Effector memory CD4-positive, alpha-beta T cell (primary cell): ENCODE measurements around the gene EPHA10.

Source experiments
- DNase-seq, 3 donors: peaks; one replicate each; pipeline ENCODE4 v3.0.0-alpha.2; 2020
- H3K27ac ChIP-seq: 2 replicates; pipeline ENCODE4 v1.7.0; 2013; ENCODE audit warnings: mild to moderate bottlenecking, low read length, moderate library complexity; ENCODE audit not compliant: insufficient read depth, poor library complexity, severe bottlenecking
- H3K27me3 ChIP-seq: replicated peaks from 2 replicates; pipeline ENCODE4 v1.7.0; 2013; ENCODE audit warnings: mild to moderate bottlenecking, low read length; ENCODE audit not compliant: insufficient read depth, control insufficient read depth, poor library complexity, severe bottlenecking
- H3K36me3 ChIP-seq: 2 replicates; pipeline ENCODE4 v1.7.0; 2013; ENCODE audit warnings: mild to moderate bottlenecking, low read length, moderate library complexity; ENCODE audit not compliant: control insufficient read depth, insufficient read depth
- H3K4me1 ChIP-seq: 2 replicates; pipeline ENCODE4 v1.7.0; 2013; ENCODE audit warnings: low read length, mild to moderate bottlenecking; ENCODE audit not compliant: control insufficient read depth, insufficient read depth, poor library complexity, severe bottlenecking
- H3K4me3 ChIP-seq: 2 replicates; pipeline ENCODE4 v1.7.0; 2013; ENCODE audit warnings: low read length, low read depth, mild to moderate bottlenecking; ENCODE audit not compliant: insufficient read depth, poor library complexity, severe bottlenecking
- H3K9me3 ChIP-seq: 2 replicates; pipeline ENCODE4 v1.7.0; 2013; ENCODE audit warnings: mild to moderate bottlenecking, low read length, moderate library complexity; ENCODE audit not compliant: control insufficient read depth

Gene EPHA10

DNA sequence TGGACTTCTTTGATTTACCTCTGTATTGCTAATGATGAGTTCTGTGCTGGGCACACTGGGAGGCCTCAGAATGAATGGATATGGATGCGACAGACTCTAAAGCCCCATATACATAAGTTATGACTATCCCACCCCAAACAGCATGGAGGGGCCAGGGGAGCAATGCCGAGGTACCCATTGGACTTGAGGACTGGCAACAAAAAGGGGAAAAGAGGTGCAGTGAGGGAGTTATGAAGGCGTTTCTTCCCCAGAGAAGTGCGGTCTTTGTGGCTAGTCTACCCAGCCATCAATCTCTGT is 87.8 kb downstream of the EPHA10 start:
- Histone ChIP-seq H3K9me3 (no peaks in the 10 kb centered on the region), H3K36me3 (peaks cover 3% of the 10 kb centered on the region), H3K4me3 (no peak overlapping the region), H3K27ac (no peak overlapping the region), H3K27me3 (no peaks in the 10 kb centered on the region), H3K4me1 (peaks cover 23% of the 10 kb centered on the region)
- no peak for DNase-seq

DNA sequence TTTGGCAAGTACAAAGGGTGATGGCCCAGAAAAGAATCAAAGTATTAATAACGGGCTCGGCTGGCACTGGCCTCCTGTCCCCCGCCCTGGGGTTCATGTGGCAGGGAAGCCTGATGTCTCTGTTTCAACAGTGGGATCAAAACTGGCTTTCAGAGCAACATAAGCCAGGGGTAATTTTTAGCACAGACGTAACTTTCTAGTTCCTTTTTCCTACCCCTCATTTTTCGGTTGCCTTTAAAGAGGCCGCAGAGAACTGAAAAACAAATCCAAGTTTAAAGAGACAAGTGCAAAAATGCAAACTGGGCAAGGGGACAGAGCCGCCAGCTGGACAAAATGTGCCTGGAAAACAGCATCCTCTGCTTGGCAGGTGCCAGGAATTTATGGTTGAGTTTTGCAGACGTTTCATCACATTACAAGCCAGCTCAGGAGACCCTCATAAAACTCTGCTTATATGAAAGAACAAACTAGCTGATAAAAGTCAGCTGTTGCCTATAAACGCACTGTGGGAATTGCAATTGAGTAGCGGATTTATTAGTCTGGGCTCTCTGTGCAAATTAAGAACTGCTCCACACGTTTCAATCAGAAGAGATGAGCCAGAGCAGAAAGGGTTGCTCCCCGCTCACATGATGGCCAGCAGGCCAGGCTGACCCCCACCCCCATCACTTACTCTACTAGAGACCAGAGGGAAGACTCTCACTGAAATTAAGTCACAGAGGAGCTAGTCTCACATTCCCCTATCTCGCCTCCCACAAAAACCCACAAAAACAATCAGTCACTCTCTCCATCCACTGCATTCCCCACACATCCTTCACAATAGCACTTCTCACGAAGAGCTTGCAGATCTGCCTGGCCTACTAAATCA is 88.4 kb downstream of the EPHA10 start:
- no peak overlapping the region for H3K27ac ChIP-seq
- H3K9me3 ChIP-seq, result no peaks in the 10 kb centered on the region
- no peak overlapping the region for H3K4me3 ChIP-seq
- no peaks in the 10 kb centered on the region for H3K27me3 ChIP-seq
- peaks cover 23% of the 10 kb centered on the region for H3K4me1 ChIP-seq
- no peak for DNase-seq
- H3K36me3 ChIP-seq, result peaks cover 3% of the 10 kb centered on the region

DNA sequence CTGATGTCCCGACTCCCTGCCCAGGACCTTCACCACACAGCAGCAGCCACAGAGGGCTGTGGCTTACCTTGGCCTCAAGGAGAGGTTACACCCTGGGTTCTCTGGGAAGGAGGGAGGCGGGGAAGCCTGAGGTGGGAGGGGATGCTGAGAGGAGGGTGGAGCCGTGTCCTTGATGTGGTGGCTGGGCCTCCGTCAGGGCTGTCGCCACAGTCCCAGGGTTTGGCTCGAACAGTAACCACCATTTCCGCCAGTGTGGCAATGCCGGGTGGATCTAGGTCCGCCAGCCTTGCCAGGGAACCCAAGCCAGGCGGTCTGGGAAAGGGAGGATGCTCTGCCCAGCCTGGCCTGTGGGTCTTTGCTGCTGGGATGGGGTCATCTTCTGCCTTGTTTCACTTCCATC is 91.0 kb downstream of the EPHA10 start:
- peak; percentile 66 to 74 (median 68) for DNase-seq
- no peak overlapping the region for H3K27ac ChIP-seq

DNA sequence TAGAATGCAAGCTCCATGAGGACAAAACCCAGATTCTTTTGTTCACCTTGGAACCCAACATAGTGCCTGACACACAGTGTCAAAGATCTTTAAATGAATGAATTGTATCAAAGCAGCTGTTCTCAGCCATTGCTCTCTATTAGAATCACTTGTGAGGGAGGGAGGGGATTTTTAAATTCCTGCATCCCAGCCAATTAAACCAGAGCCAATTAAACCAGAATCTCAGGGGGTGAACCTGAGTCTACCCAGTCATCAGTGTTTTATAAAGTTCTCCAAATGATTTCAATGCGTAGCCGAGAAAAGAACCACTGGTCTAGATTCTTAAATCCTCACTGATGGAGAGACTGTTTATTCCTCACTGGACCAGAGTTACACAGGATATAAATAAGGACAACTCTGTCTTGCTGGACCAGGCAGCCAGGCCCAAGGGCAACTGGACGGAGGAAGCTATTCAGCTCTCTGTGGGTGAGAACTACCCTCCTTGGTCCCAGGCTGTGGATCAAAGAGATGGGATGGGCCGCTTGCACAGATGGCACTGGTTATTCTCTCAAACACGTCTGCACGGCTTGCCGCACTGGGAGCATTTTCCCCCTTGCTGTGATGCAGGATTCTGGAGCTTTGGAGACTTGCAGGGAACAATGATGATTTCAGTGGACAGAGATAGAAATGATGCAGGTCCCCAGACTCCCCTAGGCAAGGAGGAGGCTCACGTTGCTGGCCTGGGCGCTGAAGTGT is 92.6 kb downstream of the EPHA10 start:
- Histone ChIP-seq H3K27me3 (peaks cover 4% of the 10 kb centered on the region), H3K36me3 (no peaks in the 10 kb centered on the region), H3K4me3 (no peak overlapping the region), H3K27ac (no peak overlapping the region), H3K9me3 (no peaks in the 10 kb centered on the region), H3K4me1 (peaks cover 23% of the 10 kb centered on the region)
- DNase-seq, result no peak

More for the DNA sequence above, 91.0 kb downstream of the EPHA10 start:
- H3K36me3 ChIP-seq, result no peaks in the 10 kb centered on the region
- peaks cover 4% of the 10 kb centered on the region for H3K27me3 ChIP-seq
- peak overlapping the region; percentile 31 for H3K4me3 ChIP-seq
- H3K9me3 ChIP-seq, result no peaks in the 10 kb centered on the region
- peaks cover 23% of the 10 kb centered on the region for H3K4me1 ChIP-seq

DNA sequence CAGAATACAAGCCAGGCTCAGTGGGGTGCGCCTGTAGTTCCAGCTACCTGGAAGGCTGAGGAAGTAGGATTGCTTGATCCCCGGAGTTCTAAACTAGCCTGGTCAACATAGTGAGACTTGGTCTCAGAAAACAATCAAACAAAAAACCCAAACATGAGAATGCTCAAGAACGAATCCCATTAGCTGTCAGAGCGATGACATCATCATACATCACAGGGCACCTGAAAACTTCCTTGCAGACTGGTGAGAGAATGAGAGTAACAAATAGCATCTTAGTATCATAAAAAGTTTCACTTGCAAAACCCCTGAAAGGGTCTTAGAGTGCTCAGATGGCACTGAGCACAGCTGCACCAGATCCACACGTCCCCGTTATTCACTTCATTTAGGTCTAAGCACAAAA is 93.7 kb downstream of the EPHA10 start:
- no peaks in the 10 kb centered on the region for H3K36me3 ChIP-seq
- H3K27me3 ChIP-seq, result peaks cover 4% of the 10 kb centered on the region
- H3K27ac ChIP-seq, result no peak overlapping the region
- DNase-seq, result no peak
- no peaks in the 10 kb centered on the region for H3K9me3 ChIP-seq
- H3K4me1 ChIP-seq, result peaks cover 23% of the 10 kb centered on the region
- no peak overlapping the region for H3K4me3 ChIP-seq

DNA sequence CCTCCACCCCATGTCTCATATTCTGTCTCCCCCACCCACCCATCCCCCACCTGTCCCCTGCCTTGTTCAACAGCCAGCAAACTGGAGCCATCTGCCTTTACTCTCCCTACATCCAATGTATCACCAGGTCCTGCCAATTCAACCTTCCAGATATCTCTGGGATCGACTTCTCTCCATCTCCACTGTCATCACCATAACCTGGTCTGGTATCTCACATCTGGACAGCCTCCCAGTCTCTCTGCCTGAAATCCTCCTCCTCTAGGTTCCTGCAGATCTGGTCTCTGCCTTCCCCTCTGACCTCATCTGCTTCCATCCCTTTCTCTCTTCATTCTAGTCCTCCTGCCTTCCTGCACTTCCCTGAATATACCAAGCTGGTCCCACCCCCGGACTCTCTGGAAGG is 94.8 kb downstream of the EPHA10 start:
- Histone ChIP-seq H3K27ac (no peak overlapping the region), H3K27me3 (peaks cover 4% of the 10 kb centered on the region), H3K9me3 (no peaks in the 10 kb centered on the region), H3K36me3 (no peaks in the 10 kb centered on the region), H3K4me3 (no peak overlapping the region), H3K4me1 (peaks cover 23% of the 10 kb centered on the region)
- no peak for DNase-seq

DNA sequence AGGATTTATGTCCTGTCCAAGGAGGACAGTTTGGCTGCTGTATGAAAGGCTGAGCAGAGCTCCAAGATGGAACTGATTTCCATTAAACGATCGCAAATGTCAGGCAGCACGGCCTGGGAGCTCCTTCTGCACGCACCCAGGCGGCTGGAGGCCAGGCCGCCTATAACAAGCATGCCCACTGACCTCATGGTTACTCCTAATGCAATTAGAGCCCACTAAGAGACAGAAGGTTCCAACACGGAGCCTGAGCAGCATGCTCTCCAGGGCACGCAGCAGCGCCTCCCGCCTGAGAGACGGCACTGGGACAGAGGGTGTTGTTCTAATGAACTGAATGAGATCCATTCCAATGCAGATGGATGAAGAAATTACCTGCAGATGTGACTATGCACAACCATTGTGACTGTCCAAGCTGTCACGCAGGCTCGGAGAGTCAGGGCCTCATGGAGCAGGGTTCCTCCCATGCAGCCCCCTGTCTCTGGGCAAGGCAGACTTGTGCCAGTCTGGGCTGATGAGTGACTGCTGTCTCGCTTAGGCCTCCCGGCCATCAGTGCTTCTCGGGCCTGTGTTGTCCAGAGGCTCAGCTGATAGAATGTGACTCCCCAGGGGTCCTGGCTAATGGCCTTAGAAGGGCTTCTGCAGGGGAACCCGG is 97.8 kb downstream of the EPHA10 start:
- no peaks in the 10 kb centered on the region for H3K4me1 ChIP-seq
- no peaks in the 10 kb centered on the region for H3K36me3 ChIP-seq
- no peak for DNase-seq
- H3K4me3 ChIP-seq, result no peak overlapping the region
- H3K9me3 ChIP-seq, result no peaks in the 10 kb centered on the region
- H3K27ac ChIP-seq, result no peak overlapping the region
- peaks cover 4% of the 10 kb centered on the region for H3K27me3 ChIP-seq

DNA sequence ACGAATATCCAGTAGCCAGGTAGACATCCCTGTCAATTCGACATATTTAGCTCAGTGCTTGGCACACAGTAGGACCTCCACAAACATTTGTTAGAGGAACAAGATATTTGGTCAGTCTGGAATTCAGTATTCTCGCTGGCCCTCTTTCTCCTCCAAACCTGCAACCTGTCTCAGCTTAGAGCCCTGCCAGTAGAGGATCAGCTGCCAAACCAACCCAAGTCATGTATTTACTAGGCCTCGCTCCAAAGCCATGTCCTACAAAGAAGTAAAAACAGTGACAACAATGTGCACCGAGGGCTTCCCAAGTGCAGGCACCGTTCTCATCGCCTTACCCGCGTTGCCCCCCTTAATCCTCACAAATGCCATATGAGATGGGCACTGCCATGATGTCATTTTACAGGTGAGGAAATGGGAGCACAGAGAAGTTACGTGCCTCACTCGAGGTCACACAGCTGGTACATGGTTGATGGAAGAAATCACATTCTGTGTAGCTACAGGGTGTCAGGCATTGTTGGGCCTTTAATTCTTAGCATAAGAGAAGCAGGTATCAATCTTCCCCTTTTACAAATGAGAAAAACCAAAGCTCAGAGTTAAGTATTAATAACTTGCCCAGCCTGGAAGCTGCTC is 98.6 kb downstream of the EPHA10 start:
- H3K4me1 ChIP-seq, result no peaks in the 10 kb centered on the region
- no peak overlapping the region for H3K4me3 ChIP-seq
- H3K27ac ChIP-seq, result no peak overlapping the region
- no peaks in the 10 kb centered on the region for H3K36me3 ChIP-seq
- DNase-seq, result no peak
- H3K27me3 ChIP-seq, result peaks cover 4% of the 10 kb centered on the region
- no peaks in the 10 kb centered on the region for H3K9me3 ChIP-seq
